HG03060 (cell line): Measurements from ENCODE around the gene CSDE1.
"Not testable (repeated sequence)": the region's sequence is repeated elsewhere in the genome, so short reads cannot be mapped to it uniquely, and the experiment has no call there.

Source experiments
- ATAC-seq: cut with Tn5 transposase; IDR thresholded peaks from one replicate; pipeline ENCODE4 v1.9.1; 2021; ENCODE audit warnings: low read depth, moderate number of reproducible peaks; ENCODE audit not compliant: unreplicated experiment

Gene CSDE1

DNA sequence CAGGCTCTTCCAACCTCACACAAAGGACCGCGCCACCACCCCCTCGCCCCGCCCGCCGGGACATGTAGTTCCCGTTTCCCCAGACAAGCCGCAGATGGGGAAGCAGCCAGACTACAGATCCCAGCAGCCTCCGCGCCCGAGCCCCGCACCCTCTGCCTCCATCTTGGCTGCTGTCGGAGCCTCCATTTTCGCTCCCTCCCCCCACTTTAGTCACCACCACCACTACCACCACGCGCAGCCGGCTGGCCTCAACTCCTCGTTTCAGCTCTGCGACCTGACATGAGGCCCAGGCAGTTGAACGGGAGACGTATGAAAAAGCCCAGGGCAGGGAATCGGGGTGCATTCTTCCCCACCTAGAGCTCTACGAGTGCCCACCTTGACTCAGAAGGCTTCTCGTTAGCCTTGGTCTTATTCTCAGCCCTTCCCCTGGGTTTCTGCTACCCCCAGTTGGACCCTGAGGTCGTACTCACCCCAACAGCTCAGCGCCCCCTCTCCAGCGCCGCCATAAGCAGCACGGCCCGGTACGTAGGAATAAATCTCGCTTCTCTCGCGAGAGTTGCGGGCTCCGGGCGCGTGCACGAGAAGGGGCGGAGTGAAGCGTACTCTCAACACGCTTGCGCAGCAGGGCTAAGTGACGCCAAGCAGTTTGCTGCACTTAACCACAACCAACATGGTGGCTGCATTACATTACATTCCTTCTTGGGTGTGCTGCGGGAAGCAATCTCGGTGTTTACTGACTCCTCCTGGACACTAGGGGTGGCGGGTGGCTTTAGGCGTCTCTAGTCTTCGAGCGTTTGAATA is at the start of gene CSDE1:
TSS of gene CSDE1 (minus strand) at position 530 of the 801 bp plus-strand sequence. CDS start 18,094 bp downstream, outside the sequence.
- peak; percentile 69 for ATAC-seq

DNA sequence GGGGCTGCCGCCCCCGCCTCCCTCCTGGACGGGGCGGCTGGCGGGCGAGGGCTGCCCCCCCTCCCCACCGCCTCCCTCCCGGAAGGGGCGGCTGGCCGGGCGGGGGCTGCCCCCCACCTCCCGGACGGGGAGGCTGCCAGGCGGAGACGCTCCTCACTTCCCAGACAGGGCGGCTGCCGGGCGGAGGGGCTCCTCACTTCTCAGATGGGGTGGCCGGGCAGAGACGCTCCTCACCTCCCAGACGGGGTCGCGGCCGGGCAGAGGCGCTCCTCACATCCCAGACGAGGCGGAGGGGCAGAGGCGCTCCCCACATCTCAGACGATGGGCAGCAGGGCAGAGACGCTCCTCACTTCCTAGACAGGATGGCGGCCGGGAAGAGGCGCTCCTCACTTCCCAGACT is 46.7 kb upstream of the CSDE1 start:
- ATAC-seq, result not testable (repeated sequence)

DNA sequence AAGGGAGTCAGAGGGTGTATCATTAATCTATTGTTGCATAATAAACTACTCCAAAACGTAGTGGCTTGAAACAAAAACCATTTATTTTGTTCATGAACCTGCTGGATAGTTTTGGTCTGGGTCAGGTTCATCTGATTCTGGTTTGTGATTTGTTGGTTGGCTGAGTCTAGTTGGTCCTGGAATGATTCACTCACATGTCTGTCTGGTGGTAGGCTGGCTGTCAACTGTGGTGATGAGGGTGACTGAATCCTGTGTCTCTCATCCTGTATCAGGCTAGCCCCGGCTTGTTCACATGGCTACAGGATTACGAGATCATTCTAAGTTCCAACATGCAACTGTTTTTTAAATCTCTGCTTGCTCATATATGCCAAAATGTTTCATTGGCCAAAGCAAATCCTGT is 45.2 kb upstream of the CSDE1 start:
- no peak for ATAC-seq

DNA sequence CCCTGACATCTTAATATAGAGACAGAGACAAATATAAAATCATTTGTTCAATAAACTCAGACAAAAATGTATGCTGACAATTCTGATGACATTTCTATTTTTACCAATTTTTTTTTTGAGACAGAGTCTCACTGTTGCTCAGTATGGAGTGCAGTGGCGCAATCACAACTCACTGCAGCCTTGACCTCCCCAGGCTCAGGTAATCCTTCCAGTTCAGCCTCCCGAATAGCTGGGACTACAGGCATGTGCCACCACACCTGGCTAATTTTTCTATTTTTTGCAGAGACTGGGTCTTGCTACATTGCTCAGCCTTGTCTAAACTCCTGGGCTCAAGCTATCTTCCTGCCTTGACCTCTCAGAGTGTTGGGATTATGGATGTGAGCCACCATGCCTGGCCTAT is 36.3 kb upstream of the CSDE1 start:
- ATAC-seq, result no peak

DNA sequence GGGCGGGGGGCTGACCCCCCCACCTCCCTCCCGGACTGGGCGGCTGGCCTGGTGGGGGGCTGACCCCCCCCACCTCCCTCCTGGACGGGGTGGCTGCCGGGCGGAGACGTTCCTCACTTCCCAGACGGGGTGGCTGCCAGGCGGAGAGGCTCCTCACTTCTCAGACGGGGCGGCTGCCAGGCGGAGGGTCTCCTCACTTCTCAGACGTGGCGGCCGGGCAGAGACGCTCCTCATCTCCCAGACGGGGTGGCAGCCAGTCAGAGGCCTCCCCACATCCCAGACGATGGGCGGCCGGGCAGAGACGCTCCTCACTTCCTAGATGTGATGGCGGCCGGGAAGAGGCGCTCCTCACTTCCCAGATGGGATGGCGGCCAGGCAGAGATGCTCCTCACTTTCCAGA is 32.8 kb upstream of the CSDE1 start:
- not testable (repeated sequence) for ATAC-seq

DNA sequence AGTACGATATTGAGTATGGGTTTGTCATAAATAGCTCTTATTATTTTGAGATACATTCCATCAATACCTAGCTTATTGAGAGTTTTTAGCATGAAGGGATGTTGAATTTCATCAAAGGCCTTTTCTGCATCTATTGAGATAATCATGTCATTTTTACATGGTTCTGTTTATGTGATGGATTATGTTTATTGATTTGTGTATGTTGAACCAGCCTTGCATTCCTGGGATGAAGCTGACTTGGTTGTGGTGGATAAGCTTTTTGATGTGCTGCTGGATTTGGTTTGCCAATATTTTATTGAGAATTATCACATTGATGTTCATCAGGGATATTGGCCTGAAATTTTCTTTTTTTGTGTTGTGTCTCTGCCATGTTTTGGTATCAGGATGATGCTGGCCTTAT is 28.7 kb upstream of the CSDE1 start:
- not testable (repeated sequence) for ATAC-seq

DNA sequence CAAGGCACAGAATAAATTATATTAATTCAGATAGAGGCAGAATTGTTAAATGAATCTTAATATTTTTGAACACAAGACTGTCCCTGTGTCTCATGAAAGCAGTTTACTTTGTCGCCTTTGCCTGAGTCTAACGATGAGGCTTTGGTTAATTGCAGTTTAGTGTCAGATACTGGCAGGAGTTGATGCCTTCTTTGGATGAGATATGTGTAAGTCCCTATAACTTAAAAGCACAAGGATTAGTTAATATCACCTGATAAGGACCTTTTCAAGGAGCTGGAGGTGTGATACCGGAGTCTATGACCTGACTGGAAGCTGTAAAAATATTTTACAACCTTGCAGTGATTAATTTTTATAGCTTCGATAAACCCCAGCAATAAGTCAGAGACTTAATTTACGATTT is 24.7 kb upstream of the CSDE1 start:
- no peak for ATAC-seq

DNA sequence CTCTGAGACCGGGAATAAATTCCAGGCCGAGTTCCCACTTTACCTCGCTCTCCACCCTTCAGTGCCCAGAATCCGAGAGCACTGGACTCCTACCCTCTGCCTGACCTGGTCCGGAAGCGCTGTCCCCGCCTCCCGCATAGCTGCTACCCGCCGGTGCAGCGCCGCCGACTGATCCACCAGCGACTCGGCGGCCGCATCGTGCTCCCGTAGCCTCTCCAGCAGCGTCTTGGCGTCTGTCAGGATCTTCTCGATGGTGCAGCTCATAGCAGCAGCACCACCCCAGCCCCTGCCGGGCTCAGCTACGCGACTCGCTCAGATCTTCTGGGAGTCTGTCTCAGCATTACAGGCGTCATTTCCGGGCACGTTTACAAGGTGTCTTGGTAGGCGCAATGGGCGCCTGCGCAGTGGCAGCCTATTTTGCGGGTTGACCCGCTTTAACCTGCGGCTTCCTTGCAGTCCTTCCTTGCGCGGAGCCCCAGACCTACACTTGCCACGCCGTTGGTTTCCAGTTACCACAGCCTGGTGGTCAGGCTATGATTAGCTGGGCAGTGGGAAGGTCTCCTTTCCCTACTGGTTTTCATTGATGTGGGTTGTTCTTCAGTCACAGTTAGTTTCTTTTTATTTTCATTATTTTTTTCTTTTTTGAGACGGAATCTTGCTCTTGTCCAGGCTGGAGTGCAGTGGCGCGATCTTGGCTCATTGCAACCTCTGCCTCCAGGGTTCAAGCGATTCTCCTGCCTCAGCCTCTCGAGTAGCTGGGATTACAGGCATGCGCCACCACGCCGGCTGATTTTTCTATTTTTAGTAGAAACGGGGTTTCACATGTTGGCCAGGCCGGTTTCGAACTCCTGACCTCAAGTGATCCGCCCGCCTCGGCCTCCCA is 22.8 kb upstream of the CSDE1 start, which contains the start of gene SIKE1:
TSS of gene SIKE1 (minus strand) at position 342 of the 883 bp plus-strand sequence. CDS start at position 264, 78 bp downstream.
- ATAC-seq, result peak; percentile 99

DNA sequence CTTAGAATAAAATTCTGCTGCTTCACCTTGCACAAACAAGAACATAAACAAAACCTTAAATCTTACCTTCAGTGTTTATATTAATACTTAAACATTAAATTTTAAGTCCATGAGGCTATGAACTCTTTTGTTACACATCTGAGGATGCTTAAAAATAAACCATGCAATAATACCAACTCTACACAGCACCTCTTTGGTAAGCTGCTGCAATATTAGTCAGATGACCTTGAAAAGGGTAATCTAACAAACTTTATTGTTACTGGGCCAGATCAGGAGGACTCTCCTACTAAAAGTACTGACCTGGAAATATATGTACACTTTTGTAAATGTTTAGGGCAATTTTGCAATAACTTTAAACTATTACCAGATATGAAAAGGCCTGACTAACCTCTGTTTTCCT is 21.9 kb upstream of the CSDE1 start:
- ATAC-seq, result no peak

DNA sequence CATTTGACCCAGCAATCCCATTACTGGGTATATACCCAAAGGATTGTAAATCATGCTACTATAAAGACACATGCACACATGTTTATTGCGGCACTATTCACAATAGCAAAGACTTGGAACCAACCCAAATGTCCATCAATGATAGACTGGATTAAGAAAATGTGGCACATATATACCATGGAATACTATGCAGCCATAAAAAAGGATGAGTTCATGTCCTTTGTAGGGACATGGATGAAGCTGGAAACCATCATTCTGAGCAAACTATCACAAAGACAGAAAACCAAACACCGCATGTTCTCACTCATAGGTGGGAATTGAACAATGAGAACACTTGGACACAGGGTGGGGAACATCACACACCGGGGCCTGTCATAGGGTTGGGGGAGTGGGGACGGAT is 18.9 kb upstream of the CSDE1 start:
- ATAC-seq, result not testable (repeated sequence)

DNA sequence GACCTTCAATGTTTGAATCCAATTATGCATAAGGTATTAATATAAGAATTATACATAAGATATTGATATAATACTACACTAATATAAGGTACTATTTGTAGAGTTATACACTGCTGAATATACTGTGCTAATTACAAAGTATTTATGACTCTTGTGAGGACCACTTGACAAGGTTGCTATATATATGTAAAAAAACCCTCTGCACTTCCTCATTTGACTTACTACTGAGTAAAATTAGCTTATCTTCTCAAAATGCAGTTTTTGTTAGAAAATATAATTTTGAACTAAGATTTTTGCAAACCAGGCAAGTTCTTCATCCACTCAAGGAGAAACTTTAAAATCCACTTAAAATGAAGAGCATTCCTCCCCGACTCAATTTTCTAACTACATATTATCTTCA is 14.2 kb upstream of the CSDE1 start:
- no peak for ATAC-seq

DNA sequence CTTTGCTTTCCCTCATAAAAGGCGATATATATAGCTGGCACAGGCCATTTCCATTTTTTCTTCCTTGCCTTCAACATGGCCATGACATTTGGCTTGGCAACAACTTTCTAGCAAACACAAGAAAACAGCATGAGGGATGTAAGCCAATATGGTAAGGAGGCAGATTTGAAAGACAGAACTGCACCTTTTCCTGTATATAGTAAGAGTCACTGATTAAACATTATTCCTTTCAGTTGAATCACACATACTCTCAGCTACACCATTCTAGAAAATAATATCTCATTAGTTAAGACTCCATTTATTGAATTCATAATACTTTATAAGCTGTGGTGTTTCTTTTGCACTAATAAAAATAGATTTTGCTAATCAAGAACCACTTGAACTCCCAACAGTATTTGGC is 13.2 kb upstream of the CSDE1 start:
- ATAC-seq, result no peak

DNA sequence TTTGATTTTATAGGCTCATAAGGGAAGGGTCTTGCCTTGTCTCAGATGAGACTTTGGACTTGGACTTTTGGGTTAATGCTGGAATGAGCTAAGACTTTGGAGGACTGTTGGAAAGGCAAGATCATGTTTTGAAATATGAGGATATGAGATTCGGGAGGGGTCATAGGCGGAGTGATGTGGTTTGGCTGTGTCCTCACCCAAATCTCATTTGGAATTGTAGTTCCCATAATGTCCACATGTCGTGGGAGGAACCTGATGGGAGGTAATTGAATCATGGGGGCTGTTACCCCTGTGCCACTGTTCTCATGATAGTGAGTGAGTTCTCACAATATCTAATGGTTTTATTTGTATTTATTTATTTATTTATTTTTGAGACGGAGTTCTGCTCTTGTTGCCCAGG is 6.9 kb upstream of the CSDE1 start:
- no peak for ATAC-seq

DNA sequence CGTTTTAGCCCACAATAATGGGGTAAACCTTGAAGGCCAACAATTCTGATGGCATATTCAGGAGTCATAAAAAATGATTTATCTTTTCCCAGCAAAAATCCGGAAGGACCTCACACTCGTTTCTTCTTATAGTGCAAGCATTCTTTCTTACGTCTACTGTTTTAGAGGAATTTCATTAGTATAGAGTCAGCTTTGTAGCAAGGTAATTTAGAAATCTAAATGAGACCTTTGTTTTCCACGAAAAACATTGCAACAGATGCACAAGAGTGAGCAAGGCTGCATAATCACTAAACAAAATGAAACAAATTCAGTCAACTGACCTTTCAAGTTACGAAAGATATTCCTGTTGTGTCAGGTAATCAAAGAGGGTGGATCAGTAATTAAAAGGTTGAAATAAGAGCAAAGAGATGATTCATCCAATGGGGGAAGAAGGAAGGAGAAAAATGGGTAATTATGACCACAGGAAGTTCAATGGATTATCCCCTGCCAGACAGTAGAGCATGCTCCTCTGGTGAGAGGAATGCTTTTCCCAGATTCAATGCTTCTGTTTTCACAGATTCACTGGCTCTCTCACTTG is 560 bp upstream of the CSDE1 start:
- ATAC-seq, result no peak

DNA sequence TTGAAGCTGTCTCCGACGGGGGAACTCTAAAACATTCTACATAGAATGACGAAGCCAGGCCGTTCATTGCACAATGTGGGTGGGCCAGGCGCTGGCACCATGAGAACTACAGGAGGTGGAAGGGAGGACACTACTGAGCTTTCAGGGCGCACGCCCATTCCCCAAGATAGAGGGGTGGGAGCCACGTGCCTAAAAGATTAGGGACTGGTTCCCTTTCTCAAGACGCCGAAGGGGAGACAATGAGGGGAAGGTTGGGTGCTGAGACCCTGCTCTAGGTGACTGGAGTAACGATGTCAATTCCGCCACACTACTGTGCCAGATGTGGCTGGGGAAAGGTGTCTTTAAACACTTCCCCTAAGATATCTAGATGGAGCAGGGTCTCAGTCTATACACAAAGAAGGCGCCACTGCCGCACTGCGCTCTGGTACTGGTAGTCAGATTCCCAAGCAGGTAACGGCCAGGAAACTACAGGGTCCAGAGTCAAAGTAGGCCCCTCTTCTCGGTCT is 782 bp downstream of the CSDE1 start:
- no peak for ATAC-seq

DNA sequence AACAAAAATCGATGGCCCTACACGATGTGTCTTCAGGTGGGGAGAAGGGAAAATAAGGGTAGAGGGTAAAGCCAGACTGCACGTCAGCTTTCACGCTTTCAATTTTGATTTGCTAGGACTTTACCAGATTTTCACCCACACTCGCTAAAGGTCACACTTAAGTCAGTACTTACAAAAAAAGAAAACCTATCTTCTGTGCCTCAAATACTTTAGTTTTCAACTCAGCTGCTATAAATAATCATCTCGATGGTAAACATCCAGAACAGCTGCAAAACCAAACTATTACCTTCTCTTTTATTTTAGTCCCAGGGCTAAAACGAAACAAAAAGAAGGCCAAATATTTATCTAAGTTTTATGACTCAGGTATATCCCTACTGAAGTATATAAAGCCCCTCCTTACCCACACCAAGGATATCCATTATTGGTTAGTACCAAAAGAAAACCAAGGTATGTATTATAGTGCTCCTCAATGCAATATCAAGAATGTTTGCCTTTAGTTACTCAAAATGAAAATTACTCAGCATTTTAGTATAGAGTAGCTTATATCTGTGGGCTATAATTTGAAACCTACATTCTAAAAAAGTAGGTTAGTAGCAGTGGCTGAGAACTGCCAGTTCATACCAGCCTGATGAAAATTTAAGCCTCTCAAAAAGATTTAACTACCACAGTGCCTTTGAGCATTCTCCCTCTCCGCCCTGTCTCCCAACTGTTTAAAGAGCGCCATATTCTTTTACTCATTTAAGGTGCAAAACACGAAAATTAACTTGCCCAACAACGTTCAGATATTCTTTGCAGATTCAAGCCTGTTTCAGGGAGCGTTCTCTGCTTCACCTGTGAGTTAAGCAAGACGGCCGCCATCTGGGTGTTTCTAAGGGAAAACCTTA is 1.5 kb downstream of the CSDE1 start:
- ATAC-seq, result peak; percentile 37

DNA sequence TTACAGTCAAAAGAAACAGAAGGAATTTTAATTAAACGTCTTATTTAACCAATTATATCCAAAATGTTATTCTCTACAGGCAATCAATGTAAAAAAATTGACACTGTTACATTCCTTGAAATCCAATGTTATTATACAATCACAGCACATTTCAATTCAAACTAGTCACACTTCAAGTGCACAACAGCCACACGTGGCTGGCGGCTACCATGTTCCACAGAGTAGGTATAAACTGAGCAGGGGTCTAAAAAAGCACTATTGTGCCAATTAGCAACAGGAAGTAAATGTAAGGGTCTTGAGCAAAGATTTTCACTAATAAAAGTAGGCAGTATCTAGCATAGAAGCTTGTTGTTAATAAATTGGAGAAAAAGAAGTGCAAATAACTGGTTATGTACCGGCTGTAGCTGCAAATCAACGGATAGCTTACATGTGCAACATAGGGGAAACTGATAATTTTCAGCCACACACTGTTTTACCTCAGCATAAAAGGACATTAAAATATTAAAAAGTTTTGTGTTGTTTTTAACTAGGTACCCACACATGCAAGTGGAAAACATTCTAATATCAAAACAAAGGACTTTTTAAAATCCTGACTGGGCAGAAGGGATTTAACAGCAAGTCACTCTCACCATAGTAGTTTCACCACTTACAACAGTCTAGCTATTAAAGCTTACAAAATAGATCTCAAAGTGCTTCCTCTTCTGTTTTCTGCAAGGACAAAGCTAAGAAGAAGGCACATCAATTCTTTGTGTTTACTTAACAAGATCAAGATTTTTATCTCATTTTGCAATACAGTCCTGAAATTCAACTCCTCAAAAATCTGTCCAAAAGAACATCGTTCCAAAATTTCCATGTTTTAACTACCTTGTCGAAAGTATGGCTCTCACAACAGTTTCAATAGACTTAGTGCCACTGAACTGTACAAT is 2.5 kb downstream of the CSDE1 start:
- ATAC-seq, result no peak

DNA sequence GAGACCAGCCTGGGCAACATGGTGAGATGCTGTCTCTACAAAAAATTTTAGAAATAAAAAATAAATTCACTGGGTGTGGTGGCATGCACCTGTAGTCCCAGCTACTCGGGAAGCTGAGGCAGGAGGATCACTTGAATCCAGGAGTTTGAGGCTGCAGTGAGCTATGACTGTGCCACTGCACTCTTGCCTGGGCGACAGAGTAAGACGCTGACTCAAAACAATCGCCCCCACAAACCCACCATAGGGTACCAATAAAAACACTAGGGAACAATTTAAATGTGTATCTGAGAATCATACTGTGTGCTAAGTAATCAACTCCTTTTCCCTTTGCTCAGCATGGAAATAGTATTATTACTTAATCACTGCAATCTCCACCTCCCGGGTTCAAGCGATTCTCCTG is 4.1 kb downstream of the CSDE1 start:
- ATAC-seq, result not testable (repeated sequence)

DNA sequence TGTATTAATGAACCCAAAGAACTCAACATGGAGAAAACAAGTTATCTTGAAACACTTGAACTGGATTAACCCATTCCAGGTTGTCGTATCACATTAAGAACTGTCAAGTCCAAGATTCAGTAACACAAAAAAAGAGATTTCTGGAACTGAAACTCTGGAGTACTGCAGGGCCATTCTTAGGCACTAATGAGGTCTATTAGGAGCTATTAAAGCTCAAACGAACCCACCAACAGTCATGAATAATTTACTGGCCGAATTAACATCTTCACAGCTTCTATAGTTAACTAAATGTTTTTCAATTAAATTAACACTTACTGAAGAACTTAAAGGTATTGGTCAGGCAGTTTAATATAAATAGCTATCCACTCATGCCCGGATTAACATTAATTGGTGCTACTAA is 4.6 kb downstream of the CSDE1 start:
- ATAC-seq, result no peak
